GM04503 (cell line): ENCODE data around the gene MARCHF9.

Experiments used
- DNase-seq: peaks from one replicate; pipeline ENCODE4 v3.0.0-alpha.2; 2012; ENCODE audit warnings: low read depth

The MARCHF9 gene

GRCh38 chr12:57753756-57754337 is 1.1 kb upstream of the MARCHF9 start:
- DNase-seq = no peak

- DNase-seq = no peak
Observed at GRCh38 chr12:57755194-57755453, 221 bp downstream of the MARCHF9 start.

- DNase-seq = no peak
Observed at GRCh38 chr12:57755454-57756372, 810 bp downstream of the MARCHF9 start.

- no peak for DNase-seq
Observed at GRCh38 chr12:57756406-57757341, 1.8 kb downstream of the MARCHF9 start.

- DNase-seq = no peak
Observed at GRCh38 chr12:57757771-57758170, 2.9 kb downstream of the MARCHF9 start.

GRCh38 chr12:57758552-57759359 is 3.9 kb downstream of the MARCHF9 start:
- no peak for DNase-seq

- DNase-seq = no peak
Observed at GRCh38 chr12:57759360-57759980, 4.6 kb downstream of the MARCHF9 start.

GRCh38 chr12:57760347-57760982 is 5.6 kb downstream of the MARCHF9 start:
- no peak for DNase-seq

- no peak for DNase-seq
Observed at GRCh38 chr12:57761391-57761998, 6.6 kb downstream of the MARCHF9 start.

- no peak for DNase-seq
Observed at GRCh38 chr12:57762463-57762862, 7.6 kb downstream of the MARCHF9 start.

GRCh38 chr12:57763881-57764661 is 9.2 kb downstream of the MARCHF9 start:
- DNase-seq = no peak

GRCh38 chr12:57764662-57765002 is 9.7 kb downstream of the MARCHF9 start:
- no peak for DNase-seq

GRCh38 chr12:57765003-57765697 is 10.2 kb downstream of the MARCHF9 start:
- DNase-seq = no peak

- DNase-seq = no peak
Observed at GRCh38 chr12:57765698-57766463, 11.0 kb downstream of the MARCHF9 start.

- no peak for DNase-seq
Observed at GRCh38 chr12:57766464-57767304, 11.8 kb downstream of the MARCHF9 start, which contains the start of gene CYP27B1. Gene CYP27B1, minus strand, starts transcription at chr12:57767078. Its CDS starts 37 bp downstream, at chr12:57767041.

GRCh38 chr12:57767305-57767698 is 12.4 kb downstream of the MARCHF9 start:
- no peak for DNase-seq

- no peak for DNase-seq
Observed at GRCh38 chr12:57767876-57768275, 13.0 kb downstream of the MARCHF9 start.
